Hematopoietic multipotent progenitor cell treated with erythropoietin and hydrocortisone succinate and interleukin-3 and kit ligand, for 15 days (in vitro differentiated cells): ENCODE results near the gene PAEP.
"Not testable (repeated sequence)": the region's sequence is repeated elsewhere in the genome, so short reads cannot be mapped to it uniquely, and the experiment has no call there.

Experiments
- DNase-seq: peaks from one replicate; pipeline ENCODE4 v3.0.0-alpha.2; 2015; ENCODE audit warnings: low spot score

PAEP gene

DNA sequence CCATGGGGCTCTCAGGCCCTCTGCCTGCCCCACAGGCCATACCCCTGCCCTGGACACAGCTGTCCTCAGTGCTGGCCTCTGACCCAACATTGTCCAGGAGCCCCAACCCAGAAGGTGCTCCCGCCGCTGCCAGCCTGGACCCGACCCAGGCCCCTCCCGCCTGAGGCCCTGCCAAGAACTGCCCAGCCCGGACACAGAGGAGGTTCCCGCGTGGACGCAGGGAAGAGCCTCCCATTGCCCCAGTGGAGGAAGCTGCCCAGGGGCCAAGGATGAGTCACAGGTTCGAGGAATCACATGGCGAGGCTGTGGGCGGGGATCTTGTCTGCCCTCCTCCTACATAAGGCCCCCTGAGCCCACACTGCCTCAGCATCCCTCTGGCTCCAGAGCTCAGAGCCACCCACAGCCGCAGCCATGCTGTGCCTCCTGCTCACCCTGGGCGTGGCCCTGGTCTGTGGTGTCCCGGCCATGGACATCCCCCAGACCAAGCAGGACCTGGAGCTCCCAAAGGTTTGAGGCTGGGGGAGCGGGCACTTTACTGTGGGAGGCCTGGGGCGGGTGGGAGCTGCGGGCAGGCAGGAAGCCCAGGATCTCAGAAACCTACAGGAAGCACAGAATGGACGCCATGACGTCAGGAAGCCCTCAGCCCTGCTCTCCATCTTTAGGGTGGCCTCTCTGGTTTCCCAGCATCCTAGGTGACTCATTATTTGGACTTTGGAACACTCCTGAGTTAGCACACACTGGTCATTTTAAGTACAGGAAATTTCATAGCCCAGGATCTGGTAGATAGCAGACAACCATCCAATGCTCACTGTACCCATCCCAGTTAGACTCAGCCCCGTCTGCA, at the start of gene PAEP:
TSS of gene PAEP (plus strand) at position 366 of the 844 bp plus-strand sequence.
- no peak for DNase-seq

DNA sequence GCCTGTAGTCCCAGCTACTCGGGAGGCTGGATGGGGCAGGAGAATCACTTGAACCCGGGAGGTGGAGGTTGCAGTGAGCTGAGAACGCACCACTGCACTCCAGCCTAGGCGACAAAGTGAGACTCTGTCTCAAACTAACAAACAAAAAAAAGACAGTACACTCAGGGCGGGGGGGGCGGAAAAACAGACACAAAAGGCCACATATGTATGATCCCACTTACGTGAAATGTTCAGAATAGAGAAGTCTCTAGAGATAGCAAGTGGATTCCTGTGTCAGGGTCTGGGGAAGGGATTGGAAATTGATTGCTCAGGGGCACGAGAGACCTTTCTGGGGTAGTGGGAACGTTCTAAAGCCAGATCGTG, 49.3 kb upstream of the PAEP start:
- no peak for DNase-seq

DNA sequence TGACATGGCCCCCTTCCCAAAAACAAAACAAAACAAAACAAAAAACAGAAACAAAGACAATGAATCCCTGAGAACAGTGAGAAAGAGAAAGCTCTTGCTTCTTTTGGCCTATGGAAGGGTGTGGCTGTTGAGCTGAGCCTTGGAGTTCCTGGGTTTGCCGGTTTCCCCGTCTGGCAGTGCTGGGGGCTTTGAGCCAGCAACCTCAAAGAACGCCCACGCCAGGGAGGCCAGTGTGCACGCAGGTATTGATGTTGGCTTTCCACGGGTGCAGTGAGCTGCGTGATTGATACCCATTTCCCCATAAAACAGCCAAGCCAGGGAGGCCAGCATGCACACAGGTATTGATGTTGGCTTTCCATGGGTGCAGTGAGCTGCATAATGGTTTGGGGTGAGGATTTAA, 48.7 kb upstream of the PAEP start:
- no peak for DNase-seq

DNA sequence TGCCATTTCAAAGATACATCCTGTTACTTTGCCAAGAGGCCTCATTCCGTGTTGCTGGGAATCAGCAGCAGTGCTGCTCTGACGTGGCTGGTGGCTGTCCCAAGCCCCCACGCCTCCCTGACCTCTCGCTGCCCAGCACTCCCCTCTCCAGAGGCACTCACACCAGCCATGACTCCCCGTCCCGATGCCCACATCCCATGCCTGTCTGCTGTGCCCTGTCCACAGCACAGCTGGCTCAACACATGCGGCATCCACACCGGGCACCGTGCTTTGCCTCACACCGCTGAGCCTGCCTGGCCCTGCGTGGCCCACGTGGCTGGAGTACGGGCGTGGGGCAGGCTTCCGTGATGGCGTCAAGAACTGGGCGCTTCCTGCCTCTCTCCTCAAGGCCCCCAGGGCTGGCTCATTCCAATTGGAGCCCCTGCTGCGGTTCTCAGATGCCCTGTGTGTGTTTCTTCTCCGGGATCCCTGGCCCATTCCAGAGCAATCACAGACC, 48.2 kb upstream of the PAEP start:
- DNase-seq = no peak

DNA sequence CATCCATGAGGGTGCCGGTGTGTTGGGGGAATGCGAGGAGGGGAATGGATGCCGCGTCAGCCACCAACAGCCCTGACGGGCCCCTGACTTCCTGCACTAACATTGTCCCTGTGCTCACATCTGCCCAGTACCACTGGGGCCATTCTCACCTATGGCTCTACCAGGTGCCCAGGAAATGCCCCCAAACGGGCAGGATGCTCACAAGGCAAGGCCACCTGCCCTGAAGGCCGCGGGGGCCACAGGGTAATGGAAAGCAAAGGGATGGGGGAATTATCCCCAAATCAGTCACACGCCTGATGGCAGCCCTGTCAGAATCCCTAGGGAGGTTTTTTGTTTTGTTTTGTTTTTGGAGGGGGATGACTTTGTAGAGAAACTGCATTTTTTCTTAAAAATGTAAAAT, 47.6 kb upstream of the PAEP start:
- DNase-seq = not testable (repeated sequence)

DNA sequence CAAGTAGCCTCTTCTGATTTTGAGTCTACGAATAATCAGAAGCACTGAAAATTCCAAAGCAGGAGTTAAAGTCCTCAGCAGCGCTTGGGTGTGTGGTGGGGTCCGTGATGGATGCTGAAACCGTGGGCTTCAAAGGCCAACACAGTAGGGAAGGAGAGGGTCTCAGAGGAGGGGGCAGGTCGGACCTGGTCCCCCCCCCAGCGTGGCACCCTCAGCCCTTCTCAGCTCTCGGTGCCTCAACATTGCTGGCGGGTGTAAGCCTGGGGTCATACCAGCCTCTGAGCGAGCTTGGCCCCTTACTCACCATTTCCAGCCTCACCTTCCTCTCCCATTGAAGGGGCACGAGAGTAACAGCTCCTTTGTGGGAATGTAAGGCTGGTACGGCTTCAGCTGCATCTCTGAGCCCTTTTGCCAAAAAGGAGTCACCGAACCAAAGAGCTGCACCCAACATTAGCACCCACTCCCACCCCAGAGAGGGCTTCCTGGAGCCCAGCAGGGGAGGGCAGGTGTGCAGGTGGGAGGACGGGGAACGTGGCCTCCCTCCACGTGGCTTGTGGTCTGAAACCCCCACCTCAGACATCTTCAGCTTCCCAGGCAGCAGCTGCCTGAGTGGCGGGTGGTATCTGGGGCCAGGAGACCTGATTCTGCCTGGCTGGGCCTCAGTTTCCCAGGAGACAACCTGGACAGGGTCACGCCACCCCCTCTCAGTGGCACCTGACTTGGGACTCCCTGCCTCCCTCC, 47.0 kb upstream of the PAEP start:
- no peak for DNase-seq

DNA sequence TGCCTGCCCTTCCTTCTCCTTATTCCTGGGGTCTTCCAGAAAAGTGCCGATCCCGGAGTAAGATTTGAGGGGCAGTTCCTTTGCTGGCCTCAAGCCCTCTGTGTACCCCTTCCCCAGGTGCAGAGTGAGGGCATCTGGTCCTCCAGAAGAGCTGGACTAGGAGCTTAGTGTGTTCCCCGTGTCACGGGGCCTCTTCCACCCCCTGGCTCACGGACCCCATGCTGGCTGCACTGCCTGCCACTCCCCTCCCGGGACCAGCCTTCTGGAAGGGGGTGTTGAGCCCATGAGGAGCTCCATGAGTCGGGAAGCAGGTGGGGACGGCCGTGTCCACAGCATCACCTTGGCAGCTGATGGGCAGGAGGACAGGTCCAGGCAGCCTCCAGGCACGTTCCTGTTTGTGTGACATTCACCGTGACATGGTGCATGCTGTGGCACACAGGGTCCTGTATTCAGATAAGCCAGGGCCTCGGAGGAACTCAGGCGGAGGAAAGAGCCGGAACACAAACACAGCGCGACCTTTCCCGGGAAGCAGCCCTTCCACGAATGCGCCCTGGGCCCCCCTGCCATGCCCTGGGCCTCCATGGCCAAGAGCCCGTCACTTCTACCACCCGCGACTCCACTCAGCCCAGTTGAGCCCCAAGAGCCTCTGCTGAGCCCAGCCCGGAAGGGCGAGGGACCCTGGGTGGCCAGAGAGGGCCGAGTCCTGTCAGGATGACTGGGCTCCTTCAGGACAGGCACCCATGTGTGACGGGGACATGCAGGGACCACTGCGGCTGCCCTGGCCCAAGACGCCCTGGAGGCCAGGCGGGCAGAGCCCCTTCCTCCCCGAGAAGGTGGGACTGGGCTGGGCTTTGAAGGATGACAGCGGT, 46.2 kb upstream of the PAEP start:
- no peak for DNase-seq

DNA sequence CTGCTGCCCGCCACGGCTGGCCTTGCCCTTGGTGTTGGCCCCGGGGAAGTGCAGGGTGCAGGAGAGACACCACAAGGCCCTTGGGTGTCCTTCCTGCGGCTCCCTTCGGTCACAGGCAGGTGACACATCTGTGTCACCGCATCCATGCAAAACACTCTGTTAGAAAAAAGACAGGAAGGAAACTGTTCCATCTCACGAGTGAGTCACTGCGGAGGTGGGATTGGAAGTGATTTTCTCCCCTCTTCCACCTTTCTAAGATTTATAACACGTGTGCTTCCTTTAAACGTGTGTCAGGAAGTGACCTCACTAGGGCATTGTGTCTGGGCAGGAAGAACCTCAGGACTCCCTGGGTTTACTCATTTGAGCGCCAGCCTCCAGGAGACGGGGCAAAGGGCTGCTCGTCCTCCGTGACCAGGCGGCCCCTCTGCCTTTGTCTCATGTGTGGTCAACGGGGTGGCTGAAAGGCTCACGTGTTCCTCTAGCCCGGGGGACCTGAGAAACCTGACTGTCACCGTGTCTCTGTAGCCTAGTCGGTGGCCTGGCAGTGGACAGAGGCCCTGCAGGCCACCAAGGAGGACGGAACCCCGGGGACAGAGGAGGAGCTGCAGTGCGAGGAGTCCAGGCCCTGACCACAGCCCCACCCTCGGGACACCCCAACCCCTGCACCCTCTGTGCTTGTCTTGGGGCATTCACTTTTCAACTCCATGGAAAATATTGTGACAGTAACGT, 45.3 kb upstream of the PAEP start:
- no peak for DNase-seq

DNA sequence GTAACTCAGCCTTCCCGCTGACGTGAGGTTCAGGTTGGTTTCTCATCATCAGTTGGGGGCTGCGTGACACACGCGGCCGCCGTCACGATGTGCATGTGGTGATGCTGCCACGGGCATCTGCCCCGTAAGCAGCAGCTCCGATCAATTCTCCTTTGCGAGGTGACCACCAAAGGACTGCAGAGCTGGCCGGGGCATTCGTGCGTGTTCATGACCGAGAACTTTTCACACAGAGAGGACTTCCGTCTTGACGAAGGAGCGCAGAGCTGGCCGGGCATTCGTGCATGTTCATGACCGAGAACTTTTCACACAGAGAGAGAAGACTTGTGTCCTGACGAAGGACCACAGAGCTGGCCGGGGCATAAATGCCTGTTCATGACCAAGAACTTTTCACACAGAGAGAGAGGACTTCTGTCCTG, 44.1 kb upstream of the PAEP start:
- no peak for DNase-seq

DNA sequence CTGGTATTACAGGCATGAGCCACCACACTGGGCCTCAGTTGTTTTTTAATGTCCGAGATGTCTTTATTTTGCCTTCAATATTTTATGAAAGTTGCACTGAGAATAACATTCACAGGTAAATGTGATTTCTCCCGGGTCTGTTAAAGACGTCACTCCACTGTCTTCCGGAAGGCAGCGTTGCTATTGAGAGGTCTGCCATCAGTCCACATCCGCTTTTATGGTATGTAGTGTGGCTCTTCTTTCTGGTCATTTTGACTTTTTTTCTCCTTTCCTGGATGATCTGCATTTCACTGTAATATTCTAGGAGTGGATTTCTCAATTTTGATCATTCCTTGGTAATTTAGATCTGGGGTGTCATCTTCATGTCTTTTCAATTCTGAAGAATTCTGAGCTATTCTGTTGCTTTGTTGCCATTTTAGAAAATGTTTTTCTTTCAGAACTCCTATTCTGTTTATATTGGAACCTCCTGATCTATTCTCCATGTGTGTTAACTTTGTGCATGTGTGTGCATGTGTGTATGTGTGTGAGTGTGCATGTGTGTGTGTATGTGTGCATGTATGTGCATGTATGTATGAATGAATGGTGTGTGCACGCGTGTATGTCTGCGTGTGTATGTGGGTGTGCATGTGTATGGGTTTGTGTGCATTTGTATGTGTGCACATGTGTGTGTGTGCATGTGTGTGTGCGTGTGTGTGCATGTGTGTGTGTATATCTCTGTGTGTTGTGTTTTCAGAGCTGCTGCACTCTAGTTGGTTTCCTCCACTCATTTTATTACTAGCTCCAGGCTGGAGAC, 42.2 kb upstream of the PAEP start:
- no peak for DNase-seq

DNA sequence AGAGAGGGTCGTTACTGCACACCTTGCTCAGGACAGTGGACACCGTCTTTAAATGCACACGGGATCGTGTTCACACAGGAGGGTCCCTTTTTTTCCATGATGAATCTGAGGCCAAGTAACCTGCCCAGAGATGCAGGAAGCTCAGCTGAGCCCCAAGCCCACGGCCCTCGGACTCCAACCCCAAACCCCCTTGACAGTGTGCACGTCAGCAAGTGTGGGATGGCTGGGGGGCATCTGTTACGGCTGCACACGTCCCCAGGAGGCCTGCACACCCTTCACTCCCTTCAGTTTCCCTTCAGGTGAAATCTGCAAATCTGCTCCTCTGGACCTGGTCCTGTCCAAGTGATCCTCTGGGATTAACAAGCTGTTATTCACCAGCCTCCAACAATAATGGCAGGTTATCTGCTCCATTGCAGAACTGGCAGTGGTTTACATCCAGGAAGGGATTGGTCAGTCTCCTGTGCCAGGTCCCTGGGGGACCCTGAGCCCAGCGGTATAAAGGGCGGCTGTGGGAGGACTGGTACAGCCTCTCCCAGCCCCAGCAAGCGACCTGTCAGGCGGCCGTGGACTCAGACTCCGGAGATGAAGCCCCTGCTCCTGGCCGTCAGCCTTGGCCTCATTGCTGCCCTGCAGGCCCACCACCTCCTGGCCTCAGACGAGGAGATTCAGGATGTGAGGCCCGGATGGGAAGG, 40.5 kb upstream of the PAEP start, which contains the start of gene LCN1:
TSS of gene LCN1 (plus strand) at position 525 of the 692 bp plus-strand sequence. CDS start at position 583, 58 bp downstream.
- DNase-seq = no peak

DNA sequence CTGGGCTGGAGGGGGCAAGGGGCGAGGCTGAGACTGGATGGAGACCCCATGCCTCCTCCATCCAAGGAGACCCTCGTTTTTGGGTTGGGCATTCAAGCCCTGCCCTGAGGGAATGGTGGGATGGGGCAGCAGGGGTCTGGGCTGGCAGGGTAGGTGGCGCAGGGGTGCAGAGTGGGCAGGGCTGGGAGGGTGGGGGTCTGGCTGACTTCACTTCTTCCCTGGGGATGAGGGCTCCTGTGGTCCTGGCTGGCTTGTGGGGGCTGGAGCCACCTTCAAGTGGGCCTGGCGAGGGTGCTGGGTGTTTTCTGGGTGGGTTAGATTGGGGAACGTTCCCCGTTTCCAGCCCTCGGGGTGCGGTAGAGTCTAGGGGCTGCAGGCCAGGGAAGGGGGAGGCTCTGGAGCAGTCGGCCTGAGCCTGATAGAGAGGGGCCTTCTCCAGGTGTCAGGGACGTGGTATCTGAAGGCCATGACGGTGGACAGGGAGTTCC, 39.9 kb upstream of the PAEP start:
- no peak for DNase-seq

DNA sequence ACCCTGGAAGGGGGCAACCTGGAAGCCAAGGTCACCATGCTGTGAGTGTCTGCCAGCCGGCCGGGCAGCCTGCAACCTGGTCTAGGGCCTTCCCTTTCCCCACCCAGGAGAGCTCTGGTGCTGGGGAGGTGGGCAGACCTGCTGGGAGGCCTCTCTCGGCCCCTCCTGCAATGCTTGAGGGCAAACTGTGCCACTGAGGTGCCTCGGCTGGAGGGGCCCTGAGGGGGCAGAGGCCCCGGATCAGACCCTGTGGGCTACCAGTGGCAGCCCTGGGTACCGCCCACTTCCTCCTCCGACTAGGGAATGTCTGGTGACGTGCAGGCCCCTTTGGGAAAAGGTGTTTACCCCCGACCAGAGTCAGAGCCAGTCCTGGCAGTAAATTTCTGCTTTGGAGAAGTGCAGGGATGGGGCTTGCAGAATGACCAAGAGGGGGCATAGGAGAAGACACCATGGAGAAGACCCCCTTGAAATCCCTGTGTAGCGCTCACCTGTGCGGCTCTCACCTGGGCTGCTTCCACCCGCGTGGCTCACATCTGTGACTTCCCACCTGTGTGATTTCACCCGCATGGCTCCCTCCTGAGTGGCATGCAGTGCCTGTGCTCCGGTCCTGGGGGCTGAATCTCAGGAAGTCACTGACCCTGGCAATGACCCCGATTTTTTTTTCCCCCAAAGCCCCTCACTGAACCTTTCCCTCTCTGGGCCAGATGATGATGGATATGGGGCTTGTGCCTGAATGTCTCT, 39.2 kb upstream of the PAEP start:
- DNase-seq = no peak

DNA sequence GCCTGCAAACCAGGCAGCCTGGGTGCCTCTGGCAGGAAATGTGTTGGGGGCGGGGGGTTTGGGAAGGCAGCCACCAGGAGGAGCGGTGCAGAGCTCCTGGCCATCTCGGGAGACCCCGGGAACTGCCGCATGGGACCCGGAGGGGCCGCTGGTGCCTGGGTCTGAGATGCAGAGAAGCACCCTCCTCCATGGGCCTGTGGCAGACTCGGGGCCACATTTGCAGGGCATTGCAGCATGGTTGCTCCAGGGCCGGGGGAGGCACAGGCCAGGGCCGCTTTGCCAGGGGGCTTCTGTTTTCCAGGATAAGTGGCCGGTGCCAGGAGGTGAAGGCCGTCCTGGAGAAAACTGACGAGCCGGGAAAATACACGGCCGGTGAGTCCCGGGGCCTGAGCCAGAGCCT, 38.6 kb upstream of the PAEP start:
- no peak for DNase-seq

DNA sequence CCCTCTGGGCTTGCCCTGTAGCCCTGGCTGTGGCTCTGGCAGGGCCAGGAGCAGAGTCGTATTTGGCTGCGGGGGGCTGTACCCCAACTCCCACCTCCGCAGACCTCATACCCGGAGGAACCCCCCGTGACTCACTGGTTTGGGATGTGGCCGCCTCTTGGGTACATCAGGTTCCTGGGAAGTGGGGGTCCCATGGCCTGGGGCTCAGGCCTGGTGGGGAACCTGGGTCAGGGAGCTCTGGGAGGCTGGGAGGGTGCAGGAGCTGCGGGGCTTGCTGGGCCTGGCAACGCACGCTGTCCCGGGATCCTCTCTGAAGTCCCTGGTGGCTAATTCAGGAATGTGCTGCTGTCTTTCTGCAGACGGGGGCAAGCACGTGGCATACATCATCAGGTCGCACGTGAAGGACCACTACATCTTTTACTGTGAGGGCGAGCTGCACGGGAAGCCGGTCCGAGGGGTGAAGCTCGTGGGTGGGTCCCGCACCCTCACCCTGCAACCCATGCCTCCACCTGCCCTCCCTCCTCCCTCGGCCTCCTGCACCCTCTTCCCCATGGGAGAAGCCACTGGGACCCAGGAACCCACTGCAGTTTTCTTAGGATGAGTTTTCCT, 37.9 kb upstream of the PAEP start:
- DNase-seq = no peak

DNA sequence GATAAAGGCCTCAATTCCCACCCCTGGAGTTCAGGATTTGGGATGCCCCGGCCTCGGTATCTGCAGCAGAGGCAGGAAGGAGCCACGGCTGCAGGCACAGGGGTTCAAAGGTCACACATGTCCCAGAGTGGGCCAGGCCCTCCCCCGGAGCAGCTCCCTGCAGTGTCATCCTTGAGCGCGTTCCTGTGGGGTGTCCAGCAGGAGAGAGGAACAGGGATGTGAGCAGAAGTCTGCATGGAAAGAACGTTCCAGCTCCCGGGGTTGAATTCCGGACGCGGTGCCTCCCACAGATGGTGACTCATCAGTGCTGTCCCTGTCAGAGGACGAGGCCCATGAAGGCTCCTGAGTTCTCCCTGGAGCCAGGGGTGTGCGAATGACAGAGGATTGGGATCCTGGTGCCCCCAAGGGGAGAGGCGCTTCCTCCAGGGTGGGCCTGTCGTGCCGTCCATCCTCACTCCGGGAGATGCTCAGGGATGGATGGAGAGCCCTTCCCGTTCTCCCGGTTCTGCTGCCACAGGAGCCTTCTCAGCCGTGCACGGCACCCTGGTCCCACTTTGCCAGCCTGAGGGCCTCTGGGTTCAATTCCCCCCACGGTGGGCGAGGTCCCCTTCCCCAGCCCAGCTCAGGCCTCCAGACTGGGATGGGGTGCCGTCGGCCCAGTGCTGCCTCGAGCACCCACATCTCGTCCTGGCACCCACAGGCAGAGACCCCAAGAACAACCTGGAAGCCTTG, 37.3 kb upstream of the PAEP start:
- DNase-seq = no peak

DNA sequence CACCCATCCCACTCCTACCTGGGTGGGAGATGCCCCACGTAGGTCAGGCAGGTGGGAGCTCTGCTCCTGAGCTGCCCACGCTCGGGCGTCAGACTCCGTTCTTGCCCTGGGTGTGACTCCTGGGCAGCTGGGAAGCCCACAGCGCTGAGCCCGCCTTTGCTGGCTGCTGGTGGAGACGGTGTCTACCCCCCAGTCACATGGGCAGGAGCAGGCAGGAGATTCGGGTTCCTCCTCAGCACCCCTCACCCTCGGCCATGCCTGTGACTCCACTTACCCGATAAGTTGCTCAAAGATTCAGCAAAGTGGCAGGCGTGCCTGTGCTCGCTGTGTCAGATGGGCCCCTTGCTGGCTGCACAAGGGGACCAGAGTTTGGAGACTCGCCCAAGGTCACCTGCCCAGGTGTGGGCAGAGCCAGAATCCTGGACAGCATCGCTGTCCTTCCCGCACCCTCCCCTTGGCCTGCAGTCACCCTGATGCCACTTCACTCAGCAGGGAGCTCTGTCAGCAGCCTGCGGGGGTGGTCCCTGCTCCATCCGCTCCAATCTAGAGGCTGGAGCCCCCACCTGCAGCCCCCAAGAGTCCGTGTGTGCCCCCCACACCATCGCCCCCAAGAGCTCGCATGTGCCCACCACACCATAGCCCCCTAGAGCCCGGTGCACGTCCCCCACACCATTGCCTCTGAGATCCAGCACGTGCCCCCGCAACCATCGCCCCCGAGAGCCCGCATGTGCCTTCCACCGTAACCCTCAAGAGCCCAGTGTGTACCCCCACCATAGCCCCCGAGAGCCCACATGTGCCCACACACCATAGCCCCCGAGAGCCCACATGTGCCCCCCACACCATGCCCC, 36.1 kb upstream of the PAEP start:
- no peak for DNase-seq
